Smooth muscle cell (in vitro differentiated cells): ENCODE data around the gene DEK. TPM values are rescaled to one million over a fixed set of nuclear protein-coding genes. Genes with fewer than 3 reads are reported as not detected.

ENCODE experiments used
- DNase-seq: peaks from one replicate; lab custom pipeline; 2025; ENCODE audit not compliant: unreplicated experiment; lab: John Stamatoyannopoulos, UW
- H2AFZ ChIP-seq: fragments of 200-600 bp; sonication (generic); 2 replicates; pipeline ENCODE4 v1.6.0; 2016; ENCODE audit warnings: antibody characterized with exemption, low read depth, mild to moderate bottlenecking
- H3F3A ChIP-seq: fragments of 200-600 bp; sonication (generic); 2 replicates; pipeline ENCODE4 v1.6.0; 2017; ENCODE audit warnings: antibody characterized with exemption, low read depth
- H3K27ac ChIP-seq: fragments of 200-600 bp; sonication (generic); 2 replicates; pipeline ENCODE4 v1.5.1; 2016; ENCODE audit warnings: low read depth, mild to moderate bottlenecking
- H3K27me3 ChIP-seq: fragments of 200-600 bp; sonication (generic); 2 replicates; pipeline ENCODE4 v1.6.1; 2016; ENCODE audit warnings: low read depth, mild to moderate bottlenecking
- H3K36me3 ChIP-seq: fragments of 200-600 bp; sonication (generic); 2 replicates; pipeline ENCODE4 v1.5.1; 2016; ENCODE audit warnings: low read depth
- H3K4me1 ChIP-seq: fragments of 200-600 bp; sonication (generic); 2 replicates; pipeline ENCODE4 v1.5.1; 2016; ENCODE audit warnings: low read depth
- H3K4me2 ChIP-seq: fragments of 200-600 bp; sonication (generic); 2 replicates; pipeline ENCODE4 v1.6.0; 2016; ENCODE audit warnings: mild to moderate bottlenecking
- H3K4me3 ChIP-seq: fragments of 200-600 bp; sonication (generic); 2 replicates; pipeline ENCODE4 v1.5.1; 2016; ENCODE audit warnings: mild to moderate bottlenecking
- H3K79me2 ChIP-seq: fragments of 200-600 bp; sonication (generic); 2 replicates; pipeline ENCODE4 v1.6.0; 2016; ENCODE audit warnings: low read depth, mild to moderate bottlenecking
- H3K9ac ChIP-seq: fragments of 200-600 bp; sonication (generic); 2 replicates; pipeline ENCODE4 v1.6.0; 2016; ENCODE audit warnings: low read depth
- H3K9me3 ChIP-seq: fragments of 200-600 bp; sonication (generic); replicated peaks from 2 replicates; pipeline ENCODE4 v1.5.1; 2016; ENCODE audit warnings: low read depth
- H4K20me1 ChIP-seq: fragments of 200-600 bp; sonication (generic); 2 replicates; pipeline ENCODE4 v1.6.0; 2016; ENCODE audit warnings: low read depth
- WGBS: methylation state at CpG from one replicate; pipeline ENCODE4 v1.1.7; 2016; ENCODE audit warnings: low lambda C conversion rate; 5-methylcytosine and 5-hydroxymethylcytosine counted together
- polyA plus RNA-seq: library from polyadenylated mRNA; unstranded; fragments of >200 nt; fragmentation: Nextera tagmentation; extraction: Ambion mirVana; gene quantifications from 2 replicates; pipeline ENCODE4 v1.2.1, GENCODE V29; 2016
- total RNA-seq: library from RNA; depleted of rRNA; stranded (reverse); fragments of >200 nt; gene quantifications from 2 replicates; pipeline ENCODE4 v1.2.3, GENCODE V29; 2014
- TF ChIP-seq, protein P1 (sequence below): fragments of 200-600 bp; sonication (generic); IDR thresholded peaks from 2 replicates; pipeline ENCODE4 v1.5.1; 2017; ENCODE audit warnings: borderline replicate concordance, mild to moderate bottlenecking, antibody characterized with exemption; ENCODE audit not compliant: insufficient read depth, poor library complexity, severe bottlenecking

Gene DEK
- total and polyA plus RNA-seq, 2 experiments from 2014 or later = 33.7 to 56.5 TPM

DNA sequence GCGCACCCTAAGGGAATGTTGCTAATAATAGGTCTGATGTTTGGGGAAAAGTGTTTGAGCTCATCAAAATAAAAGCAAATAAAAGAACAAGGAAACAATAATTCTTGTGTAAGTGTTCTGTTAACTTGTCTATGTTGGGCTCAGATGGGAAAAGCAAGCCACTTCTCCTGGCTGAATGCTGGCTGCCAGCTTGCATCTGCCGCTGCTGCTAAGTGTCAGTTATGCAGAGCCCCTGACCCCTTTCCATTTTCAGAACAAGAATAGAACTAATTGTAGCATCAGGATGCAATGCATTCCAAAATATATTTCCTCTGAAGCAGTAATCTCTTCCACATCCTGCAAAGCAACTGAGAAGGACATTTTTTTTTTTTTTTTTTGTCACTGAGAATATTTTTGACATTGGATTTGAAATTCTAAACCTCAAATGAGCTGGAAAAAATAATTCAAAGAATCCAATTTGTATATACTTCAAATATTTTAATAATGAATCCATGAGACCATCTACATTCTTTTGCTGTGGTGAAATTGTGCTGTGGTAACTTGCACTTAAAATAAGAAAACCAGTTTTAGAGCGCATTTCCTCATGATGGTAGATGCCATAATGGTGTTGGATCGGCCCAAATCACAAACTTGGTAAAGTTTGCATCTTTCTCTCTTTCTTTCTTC lies 43.9 kb upstream of the DEK start:
- no peak overlapping the region for H2AFZ ChIP-seq
- H3K27ac ChIP-seq = no peak overlapping the region
- H3K9ac ChIP-seq = no peak overlapping the region
- H3K9me3 ChIP-seq = no peaks in the 10 kb centered on the region
- H3F3A ChIP-seq = no peaks in the 10 kb centered on the region
- no peaks in the 10 kb centered on the region for H3K36me3 ChIP-seq
- H3K79me2 ChIP-seq = no peaks in the 10 kb centered on the region
- DNase-seq = no peak
- TF ChIP-seq, protein P1, sequence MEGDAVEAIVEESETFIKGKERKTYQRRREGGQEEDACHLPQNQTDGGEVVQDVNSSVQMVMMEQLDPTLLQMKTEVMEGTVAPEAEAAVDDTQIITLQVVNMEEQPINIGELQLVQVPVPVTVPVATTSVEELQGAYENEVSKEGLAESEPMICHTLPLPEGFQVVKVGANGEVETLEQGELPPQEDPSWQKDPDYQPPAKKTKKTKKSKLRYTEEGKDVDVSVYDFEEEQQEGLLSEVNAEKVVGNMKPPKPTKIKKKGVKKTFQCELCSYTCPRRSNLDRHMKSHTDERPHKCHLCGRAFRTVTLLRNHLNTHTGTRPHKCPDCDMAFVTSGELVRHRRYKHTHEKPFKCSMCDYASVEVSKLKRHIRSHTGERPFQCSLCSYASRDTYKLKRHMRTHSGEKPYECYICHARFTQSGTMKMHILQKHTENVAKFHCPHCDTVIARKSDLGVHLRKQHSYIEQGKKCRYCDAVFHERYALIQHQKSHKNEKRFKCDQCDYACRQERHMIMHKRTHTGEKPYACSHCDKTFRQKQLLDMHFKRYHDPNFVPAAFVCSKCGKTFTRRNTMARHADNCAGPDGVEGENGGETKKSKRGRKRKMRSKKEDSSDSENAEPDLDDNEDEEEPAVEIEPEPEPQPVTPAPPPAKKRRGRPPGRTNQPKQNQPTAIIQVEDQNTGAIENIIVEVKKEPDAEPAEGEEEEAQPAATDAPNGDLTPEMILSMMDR = no peak
- peaks cover 1% of the 10 kb centered on the region for H3K4me1 ChIP-seq
- no peak overlapping the region for H3K4me3 ChIP-seq
- H3K4me2 ChIP-seq = no peak overlapping the region
- H3K27me3 ChIP-seq = no peaks in the 10 kb centered on the region
- 83% methylated on average over 4 of the region's 4 CpGs for WGBS
- no peaks in the 10 kb centered on the region for H4K20me1 ChIP-seq

DNA sequence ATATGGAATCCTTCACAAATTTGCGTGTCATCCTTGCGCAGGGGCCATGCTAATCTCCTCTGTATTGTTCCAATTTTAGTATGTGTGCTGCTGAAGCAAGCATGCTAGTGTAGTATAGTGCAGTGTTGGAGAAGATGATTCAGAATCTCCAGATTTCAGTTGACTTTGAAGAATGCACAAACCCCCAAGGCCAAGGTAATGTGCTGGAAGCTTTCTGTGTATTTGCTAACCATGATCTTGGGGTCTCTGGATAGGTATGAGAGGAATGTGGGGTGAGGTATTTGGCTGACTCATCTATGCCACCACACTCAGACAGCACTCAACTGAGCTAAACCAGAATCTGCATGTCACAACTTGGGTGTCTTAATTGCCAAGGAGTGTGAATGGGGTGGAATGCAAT lies 42.6 kb upstream of the DEK start:
- no peaks in the 10 kb centered on the region for H3K79me2 ChIP-seq
- no peaks in the 10 kb centered on the region for H3K27me3 ChIP-seq
- no peak overlapping the region for H3K4me2 ChIP-seq
- WGBS = 79% methylated on average over 2 of the region's 2 CpGs
- H3K4me3 ChIP-seq = no peak overlapping the region
- no peak overlapping the region for H2AFZ ChIP-seq
- H3K27ac ChIP-seq = no peak overlapping the region
- no peaks in the 10 kb centered on the region for H4K20me1 ChIP-seq
- DNase-seq = no peak
- H3F3A ChIP-seq = no peaks in the 10 kb centered on the region
- H3K36me3 ChIP-seq = no peaks in the 10 kb centered on the region
- H3K9ac ChIP-seq = no peak overlapping the region
- peaks cover 5% of the 10 kb centered on the region for H3K4me1 ChIP-seq
- TF ChIP-seq, protein P1 = no peak
- no peaks in the 10 kb centered on the region for H3K9me3 ChIP-seq

DNA sequence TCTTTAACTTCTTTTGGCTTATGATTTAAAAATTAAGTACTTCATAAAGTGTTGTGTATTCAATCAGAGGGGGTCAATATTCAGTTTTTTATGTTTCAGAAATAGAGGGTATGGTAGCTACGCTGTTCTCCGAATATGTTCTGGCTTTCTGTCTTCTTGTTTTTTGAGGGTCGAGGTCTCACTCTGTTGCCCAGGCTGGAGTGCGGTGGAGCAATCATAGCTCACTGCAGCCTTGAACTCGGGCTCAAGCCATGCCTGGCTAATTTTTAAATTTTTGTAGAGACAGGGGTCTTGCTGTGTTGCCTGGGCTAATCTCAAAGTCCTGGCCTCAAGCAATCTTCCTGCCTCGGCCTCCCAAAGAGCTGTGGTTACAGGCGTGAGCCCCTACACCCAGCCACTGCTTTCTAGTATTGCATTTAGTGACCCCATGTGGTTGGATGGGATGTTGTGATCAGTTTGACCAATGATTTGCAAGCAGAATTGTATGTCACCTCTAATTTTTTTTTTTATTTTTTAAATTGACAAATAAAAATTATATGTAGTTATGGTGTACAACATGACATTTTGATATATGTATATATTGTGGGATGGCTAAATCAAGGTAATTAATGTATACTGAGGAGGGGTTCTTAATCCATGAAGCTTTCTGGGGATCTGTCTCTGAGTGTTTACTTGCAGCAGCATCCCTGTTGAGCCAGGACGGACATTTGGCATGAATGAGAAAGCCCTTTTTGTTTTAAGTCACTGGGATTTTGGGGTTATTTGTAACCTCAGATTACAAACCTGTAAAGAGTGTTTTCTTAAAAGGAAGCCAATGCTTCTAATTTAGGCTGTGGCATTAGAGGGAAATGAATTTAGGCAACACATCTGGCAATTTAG lies 38.5 kb upstream of the DEK start:
- Histone ChIP-seq H3K9me3 (no peaks in the 10 kb centered on the region), H3K79me2 (no peaks in the 10 kb centered on the region), H3K36me3 (no peaks in the 10 kb centered on the region), H2AFZ (no peak overlapping the region), H3K27me3 (no peaks in the 10 kb centered on the region), H3K4me1 (peaks cover 5% of the 10 kb centered on the region), H3F3A (no peaks in the 10 kb centered on the region), H4K20me1 (no peaks in the 10 kb centered on the region), H3K27ac (no peak overlapping the region), H3K9ac (no peak overlapping the region), H3K4me2 (no peak overlapping the region), H3K4me3 (no peak overlapping the region)
- no peak for DNase-seq
- TF ChIP-seq, protein P1 = no peak
- WGBS = 83% methylated on average over 8 of the region's 8 CpGs
